OCI-LY1 (cell line): ENCODE measurements around the gene ZC2HC1B.
"Not testable (repeated sequence)": the region's sequence is repeated elsewhere in the genome, so short reads cannot be mapped to it uniquely, and the experiment has no call there.

Experiments used
- CTCF ChIP-seq: fragments of 200-600 bp; sonication (generic), shearing (Covaris generic); IDR thresholded peaks from 2 replicates; pipeline ENCODE4 v1.5.1; 2017; ENCODE audit warnings: mild to moderate bottlenecking, antibody characterized with exemption, low read length, moderate library complexity, mixed read lengths
- EZH2 ChIP-seq: fragments of 200-600 bp; sonication (generic), shearing (Covaris generic); IDR thresholded peaks from 2 replicates; pipeline ENCODE4 v1.8.0; 2017; ENCODE audit warnings: borderline replicate concordance, mixed run types, mild to moderate bottlenecking, antibody characterized with exemption, low read length, moderate library complexity, mixed read lengths

GRCh38 chr6:143917026-143917425 lies 52.8 kb downstream of the ZC2HC1B start:
- not testable (repeated sequence) for TF ChIP-seq CTCF, EZH2
